ENCODE results near the gene CLASP1.

CLASP1 gene

DNA sequence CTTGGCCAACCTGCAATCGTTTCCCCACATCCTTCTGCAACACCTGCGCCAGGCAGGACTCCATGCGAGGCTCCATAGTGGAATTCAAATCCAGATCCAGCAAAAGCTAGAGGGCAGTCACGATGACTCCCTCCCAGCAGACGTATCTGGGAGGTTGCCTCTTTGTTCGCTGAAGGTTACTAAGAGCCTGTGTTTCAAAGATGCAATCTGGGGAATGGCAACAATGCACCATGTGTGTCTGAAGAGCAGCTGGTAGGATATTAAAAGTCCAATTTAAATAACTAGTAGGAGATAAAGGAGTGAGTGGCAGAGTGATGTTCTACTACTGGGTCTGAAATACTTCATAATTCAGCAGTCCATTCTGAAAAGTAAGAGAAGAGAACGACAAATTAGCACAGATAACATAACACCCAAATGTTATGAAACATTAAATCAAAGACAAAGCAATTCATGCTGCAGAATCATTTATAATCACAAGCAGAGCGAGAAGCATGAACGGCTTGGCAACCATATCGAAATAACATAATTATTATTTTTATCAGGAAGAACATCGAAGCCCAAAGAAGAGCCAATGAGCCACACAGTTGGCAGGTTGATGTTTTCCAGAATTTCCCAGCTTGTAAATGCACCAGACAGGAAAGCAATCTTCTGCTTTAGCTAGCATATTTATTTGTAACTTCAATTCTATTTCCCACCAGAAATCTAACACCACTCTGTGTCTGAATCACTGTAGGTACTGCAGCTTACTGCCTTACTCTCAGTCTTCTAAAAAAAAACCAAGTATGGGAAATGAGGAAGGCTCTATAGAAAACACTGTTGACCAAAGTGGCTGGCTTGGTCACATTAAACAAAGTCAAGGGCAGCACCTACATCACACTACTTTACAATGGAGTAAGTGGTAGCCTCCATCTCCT, 43.2 kb downstream of the CLASP1 start:
- Histone ChIP-seq H3K9ac (no peak overlapping the region), H3K36me3 (ENCODE audit: insufficient read depth) (no peaks in the 10 kb centered on the region), H3K27ac (no peak overlapping the region), H3K4me3 (IDR thresholded peaks at IDR 0.05; ENCODE audit: insufficient read depth, low read depth, low read length) (no peak overlapping the region), H3K79me2 (ENCODE audit: insufficient read depth, low read depth) (peaks cover 17% of the 10 kb centered on the region; the same call in 1 of the 2 replicates), H3K4me2 (no peak overlapping the region), H3K27me3 (ENCODE audit: insufficient read depth, low read depth) (no peaks in the 10 kb centered on the region), H2AFZ (ENCODE audit: low read depth) (no peak overlapping the region), H4K20me1 (ENCODE audit: insufficient read depth) (no peaks in the 10 kb centered on the region), H3K4me1 (ENCODE audit: low read depth, poor library complexity, severe bottlenecking) (no peaks in the 10 kb centered on the region)
- no peak for TF ChIP-seq CTCF (conservative IDR thresholded peaks at IDR 0.05; ENCODE audit: low read depth, low read length)

GRCh38 chr2:121603185-121603584, 46.1 kb downstream of the CLASP1 start:
- Histone ChIP-seq H3K4me3 (IDR thresholded peaks at IDR 0.05; ENCODE audit: insufficient read depth, low read depth, low read length) (no peak overlapping the region), H3K27me3 (ENCODE audit: insufficient read depth, low read depth) (no peaks in the 10 kb centered on the region), H3K4me1 (ENCODE audit: low read depth, poor library complexity, severe bottlenecking) (no peaks in the 10 kb centered on the region), H4K20me1 (ENCODE audit: insufficient read depth) (no peaks in the 10 kb centered on the region), H3K27ac (no peak overlapping the region), H3K36me3 (ENCODE audit: insufficient read depth) (no peaks in the 10 kb centered on the region), H3K9ac (no peak overlapping the region), H3K4me2 (no peak overlapping the region), H2AFZ (ENCODE audit: low read depth) (no peak overlapping the region), H3K79me2 (ENCODE audit: insufficient read depth, low read depth) (peaks cover 13% of the 10 kb centered on the region; the same call in 1 of the 2 replicates)
- TF ChIP-seq CTCF (conservative IDR thresholded peaks at IDR 0.05; ENCODE audit: low read depth, low read length) = no peak

DNA sequence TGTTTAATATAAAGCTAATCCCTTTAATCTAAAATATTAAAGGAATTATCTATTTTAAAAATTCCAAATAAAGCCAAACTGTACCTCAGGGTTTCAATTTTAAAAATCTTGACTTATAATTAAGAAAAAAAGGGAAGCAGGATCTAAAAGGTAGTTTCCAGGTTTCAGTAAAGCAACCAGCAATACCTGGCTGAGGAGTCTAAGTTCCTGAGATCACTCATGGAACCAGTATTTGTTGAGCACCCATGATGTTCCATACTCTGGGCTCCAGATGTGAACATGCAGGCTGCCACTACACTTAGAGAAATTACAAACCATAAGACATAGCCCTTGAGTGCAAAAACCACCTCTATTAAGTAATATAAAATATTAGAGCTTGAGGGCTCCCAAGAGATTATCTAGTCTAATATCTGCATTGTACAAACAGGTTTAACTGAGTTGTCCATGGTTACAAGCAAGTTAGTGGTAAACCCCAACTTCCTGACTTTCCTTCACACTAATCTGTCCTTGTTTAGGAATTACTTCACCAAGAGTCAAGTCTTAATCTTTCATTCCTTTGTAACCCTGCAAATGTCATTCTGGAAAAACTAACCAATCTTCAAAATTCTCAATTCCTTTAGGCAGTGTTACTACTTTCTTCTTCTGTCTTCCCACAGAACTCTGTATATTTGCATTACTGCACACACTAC, 49.2 kb downstream of the CLASP1 start:
- Histone ChIP-seq H3K4me3 (IDR thresholded peaks at IDR 0.05; ENCODE audit: insufficient read depth, low read depth, low read length) (no peak overlapping the region), H2AFZ (ENCODE audit: low read depth) (no peak overlapping the region), H3K9ac (no peak overlapping the region), H3K27ac (no peak overlapping the region), H3K36me3 (ENCODE audit: insufficient read depth) (no peaks in the 10 kb centered on the region), H3K27me3 (ENCODE audit: insufficient read depth, low read depth) (no peaks in the 10 kb centered on the region), H4K20me1 (ENCODE audit: insufficient read depth) (no peaks in the 10 kb centered on the region), H3K79me2 (ENCODE audit: insufficient read depth, low read depth) (peaks cover 9% of the 10 kb centered on the region; the same call in 1 of the 2 replicates), H3K4me2 (no peak overlapping the region), H3K4me1 (ENCODE audit: low read depth, poor library complexity, severe bottlenecking) (no peaks in the 10 kb centered on the region)
- no peak for TF ChIP-seq CTCF (conservative IDR thresholded peaks at IDR 0.05; ENCODE audit: low read depth, low read length)

- peaks cover 12% of the 10 kb centered on the region; the same call in 1 of the 2 replicates for H3K79me2 ChIP-seq (ENCODE audit: insufficient read depth, low read depth)
- no peaks in the 10 kb centered on the region for H3K36me3 ChIP-seq (ENCODE audit: insufficient read depth)
- no peak overlapping the region for H2AFZ ChIP-seq (ENCODE audit: low read depth)
- H3K4me3 ChIP-seq (IDR thresholded peaks at IDR 0.05; ENCODE audit: insufficient read depth, low read depth, low read length) = no peak overlapping the region
- H3K4me2 ChIP-seq = no peak overlapping the region
- H3K4me1 ChIP-seq (ENCODE audit: low read depth, poor library complexity, severe bottlenecking) = no peaks in the 10 kb centered on the region
- no peak overlapping the region for H3K27ac ChIP-seq
- TF ChIP-seq CTCF (conservative IDR thresholded peaks at IDR 0.05; ENCODE audit: low read depth, low read length) = no peak
- no peak overlapping the region for H3K9ac ChIP-seq
- H3K27me3 ChIP-seq (ENCODE audit: insufficient read depth, low read depth) = no peaks in the 10 kb centered on the region
- H4K20me1 ChIP-seq (ENCODE audit: insufficient read depth) = no peaks in the 10 kb centered on the region
These were observed 51.2 kb downstream of the CLASP1 start for GRCh38 chr2:121598087-121598486.

Measured in KMS-11 (cell line).